Small intestine (tissue), 7 donors: ENCODE measurements around the gene NCKAP5. TPM values are rescaled to one million over a fixed set of nuclear protein-coding genes. Genes with fewer than 3 reads are reported as not detected.

Experiments
- DNase-seq, 2 donors: peaks; one replicate each; pipeline versions ENCODE4 v3.0.0 to v3.0.0-alpha.2; 2013
- FAIRE-seq: peaks from 2 replicates; lab custom pipeline; 2012; peaks lifted over from hg19 to GRCh38; lab: Jason Lieb, UNC
- H3K27ac ChIP-seq, 3 donors: one replicate each; pipeline ENCODE4 v1.5.1; 2013; ENCODE audit warnings: low read length in 2 of 3, mild to moderate bottlenecking in 2 of 3, control low read depth in 1 of 3, inconsistent platforms in 1 of 3, low read depth in 1 of 3, moderate library complexity in 1 of 3
- H3K27me3 ChIP-seq, 3 donors: one replicate each; pipeline ENCODE4 v1.6.1; 2013; ENCODE audit warnings: low read length in 3 of 3, inconsistent platforms in 1 of 3; ENCODE audit not compliant: control insufficient read depth in 3 of 3, insufficient read depth in 3 of 3
- H3K36me3 ChIP-seq, 3 donors: one replicate each; pipeline ENCODE4 v1.6.1; 2013; ENCODE audit warnings: low read length in 3 of 3, inconsistent platforms in 1 of 3, low read depth in 1 of 3, mild to moderate bottlenecking in 1 of 3, moderate library complexity in 1 of 3; ENCODE audit not compliant: control insufficient read depth in 3 of 3, insufficient read depth in 2 of 3
- H3K4me1 ChIP-seq, 3 donors: one replicate each; pipeline ENCODE4 v1.6.1; 2013; ENCODE audit warnings: low read length in 2 of 3, inconsistent platforms in 1 of 3, low read depth in 1 of 3, mild to moderate bottlenecking in 1 of 3, moderate library complexity in 1 of 3; ENCODE audit not compliant: control insufficient read depth in 3 of 3, insufficient read depth in 2 of 3
- H3K4me3 ChIP-seq, 3 donors: one replicate each; pipeline ENCODE4 v1.5.1; 2013; ENCODE audit warnings: low read length in 3 of 3, control low read depth in 1 of 3, inconsistent platforms in 1 of 3, low read depth in 1 of 3, mild to moderate bottlenecking in 1 of 3, moderate library complexity in 1 of 3
- H3K9me3 ChIP-seq, 2 donors: one replicate each; pipeline ENCODE4 v1.6.1; 2013; ENCODE audit warnings: low read depth in 1 of 2, low read length in 1 of 2; ENCODE audit not compliant: control insufficient read depth in 2 of 2, insufficient read depth in 1 of 2
- WGBS, 3 donors: extraction: QIAGEN DNeasy Blood & Tissue Kit; methylation state at CpG; one replicate each; pipeline ENCODE4 v1.1.7; 2013; 5-methylcytosine and 5-hydroxymethylcytosine counted together
- polyA plus RNA-seq, 4 donors: library from polyadenylated mRNA; stranded (reverse) in 3 of 4; unstranded in 1 of 4; fragments of 200-250 nt in 3 of 4; fragments of 120-200 nt in 1 of 4; gene quantifications; one replicate each; pipeline versions ENCODE4 v1.2.1 to v1.2.3, GENCODE V29; 2013
- donor health status: healthy with polysubstance abuse.
- donor health status: control.
- donor health status: control.
- donor health status: Bipolar disorder and iron deficiency.
- donor health status: healthy.

Gene NCKAP5
- polyA plus RNA-seq, 4 donors: 0.52 to 7.8 (median 6.5) TPM

DNA sequence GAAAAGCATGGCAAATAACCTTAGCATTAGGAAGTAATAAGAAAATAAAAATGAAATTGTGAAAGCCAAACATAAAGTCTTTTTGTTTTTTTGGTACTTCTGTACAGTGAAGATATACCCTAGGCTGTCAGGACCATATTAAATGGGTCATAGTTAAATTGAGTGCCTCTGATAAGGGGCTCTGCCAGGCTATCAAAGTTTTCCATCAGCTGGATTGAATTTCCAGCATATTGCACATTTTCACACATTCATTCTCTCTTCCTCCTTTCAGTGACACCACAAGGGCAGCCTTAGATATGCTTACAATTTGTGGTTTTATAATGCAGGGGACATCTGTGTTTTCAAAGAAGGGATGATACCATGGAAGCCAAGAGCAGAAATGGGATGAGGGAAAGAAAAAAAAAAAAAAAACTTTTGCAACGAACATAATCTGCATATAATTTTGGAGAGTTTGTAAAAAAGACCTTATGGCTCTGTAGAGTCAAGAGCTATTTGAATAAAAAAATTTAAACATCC, 789.0 kb downstream of the NCKAP5 start:
- 67 to 81% (median 69%) methylated on average over 1 of the region's 1 CpG for WGBS, 3 donors
- Histone ChIP-seq H3K27me3 (peaks cover 0 to 3% (median 0%) of the 10 kb centered on the region in 3 donors), H3K4me1 (peaks cover 0 to 5% (median 0%) of the 10 kb centered on the region in 3 donors), H3K27ac (no peak overlapping the region), H3K4me3 (no peak overlapping the region), H3K36me3 (peaks cover 0 to 4% (median 0%) of the 10 kb centered on the region in 3 donors), H3K9me3 (no peaks in the 10 kb centered on the region)
- FAIRE-seq: no peak
- DNase-seq: no peak

DNA sequence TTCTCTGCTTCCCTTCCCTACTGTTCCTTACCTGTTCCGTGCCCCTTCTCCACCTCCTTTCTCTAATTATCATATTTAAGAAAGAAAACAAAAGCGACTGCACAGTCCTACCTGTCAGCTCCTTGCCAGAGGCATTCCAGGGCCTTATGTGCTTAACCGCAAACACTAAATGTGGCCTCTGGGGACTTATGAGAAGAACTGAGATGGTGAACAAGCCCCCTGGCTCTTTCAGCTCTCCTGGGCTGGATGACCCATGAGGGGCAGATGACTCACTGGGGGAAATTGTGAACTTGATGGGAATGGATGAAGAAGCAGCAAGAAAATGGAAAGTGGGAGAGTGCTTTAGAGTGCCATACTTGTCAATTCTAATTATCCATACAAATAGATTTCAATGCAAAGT, 792.0 kb downstream of the NCKAP5 start:
- Histone ChIP-seq H3K9me3 (no peaks in the 10 kb centered on the region), H3K27ac (no peak overlapping the region), H3K27me3 (no peaks in the 10 kb centered on the region), H3K4me1 (peaks cover 0 to 5% (median 0%) of the 10 kb centered on the region in 3 donors), H3K36me3 (no peaks in the 10 kb centered on the region), H3K4me3 (no peak overlapping the region)
- WGBS, 3 donors: 61 to 89% (median 62%) methylated on average over 3 of the region's 3 CpGs
- DNase-seq: no peak
- no peak for FAIRE-seq

DNA sequence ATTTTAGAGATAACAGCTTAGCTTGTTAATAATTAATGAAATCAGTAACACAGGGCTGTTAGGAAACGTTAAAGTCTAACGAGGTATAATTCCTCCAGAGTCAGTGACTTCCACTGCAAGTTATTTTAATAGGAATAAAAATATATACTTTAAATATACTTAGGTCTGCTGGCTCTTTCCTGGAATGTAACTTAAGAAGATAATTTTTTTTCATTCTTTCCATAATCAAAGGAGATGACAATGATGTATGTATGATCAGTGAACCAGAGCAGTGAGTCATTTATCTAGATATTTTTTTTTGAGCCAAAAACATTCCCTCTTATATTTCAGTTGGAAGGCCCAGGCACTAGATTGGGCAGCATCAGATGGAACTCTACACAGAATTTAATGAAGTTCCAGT, 794.1 kb downstream of the NCKAP5 start:
- no peak for DNase-seq
- Histone ChIP-seq H3K4me3 (no peak overlapping the region), H3K9me3 (no peaks in the 10 kb centered on the region), H3K27me3 (no peaks in the 10 kb centered on the region), H3K27ac (no peak overlapping the region), H3K36me3 (no peaks in the 10 kb centered on the region), H3K4me1 (peaks cover 0 to 5% (median 0%) of the 10 kb centered on the region in 3 donors)
- no peak for FAIRE-seq
- WGBS, 3 donors: 12 to 46% (median 34%) methylated on average over 2 of the region's 2 CpGs

DNA sequence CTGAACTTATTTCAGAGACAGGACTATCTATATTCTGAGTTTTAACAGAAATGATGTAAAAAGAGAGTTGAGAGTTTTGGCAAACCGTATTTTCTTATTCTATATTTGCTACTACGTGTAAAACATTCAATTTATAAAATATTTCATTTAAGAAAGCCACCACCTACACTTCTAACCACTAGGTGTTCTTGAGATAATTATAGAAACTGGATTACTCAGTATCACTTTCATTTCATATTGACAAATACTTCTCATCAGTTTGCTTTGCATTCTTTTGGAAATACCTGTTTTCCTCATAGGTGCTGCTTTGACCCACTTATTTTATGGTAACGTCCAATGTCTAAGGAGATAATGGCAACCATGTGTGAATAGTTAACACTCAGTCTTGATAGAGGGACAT, 794.9 kb downstream of the NCKAP5 start:
- no peaks in the 10 kb centered on the region for H3K36me3 ChIP-seq
- WGBS, 3 donors: 73 to 78% (median 76%) methylated on average over 3 of the region's 3 CpGs
- peak in 1 of 2 donors; percentile 12 for DNase-seq
- no peak overlapping the region for H3K4me3 ChIP-seq
- no peaks in the 10 kb centered on the region for H3K27me3 ChIP-seq
- H3K27ac ChIP-seq: no peak overlapping the region
- FAIRE-seq: no peak
- H3K9me3 ChIP-seq: no peaks in the 10 kb centered on the region
- peaks cover 0 to 5% (median 0%) of the 10 kb centered on the region in 3 donors for H3K4me1 ChIP-seq

DNA sequence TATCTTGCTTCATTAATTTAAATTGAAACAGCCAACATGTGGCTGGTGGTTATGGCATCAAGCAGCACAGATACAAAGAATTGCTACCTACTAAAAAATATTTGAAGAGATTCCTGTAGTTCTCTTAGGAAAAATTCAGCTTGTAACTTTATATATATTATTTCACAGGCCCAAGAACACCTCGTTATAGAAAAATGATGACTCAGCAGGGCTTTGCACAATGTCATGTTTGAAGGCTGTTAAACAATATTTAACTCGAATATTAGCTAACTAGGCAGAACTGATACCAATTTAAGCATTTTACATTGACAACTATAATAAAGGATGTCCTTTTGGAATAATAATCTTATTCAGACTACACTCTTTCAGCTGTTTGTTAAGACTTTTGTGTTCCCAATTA, 795.9 kb downstream of the NCKAP5 start:
- no peaks in the 10 kb centered on the region for H3K9me3 ChIP-seq
- FAIRE-seq (no peak), DNase-seq (no peak)
- WGBS, 3 donors: 67 to 70% (median 70%) methylated on average over 2 of the region's 2 CpGs
- no peak overlapping the region for H3K27ac ChIP-seq
- H3K4me3 ChIP-seq: no peak overlapping the region
- peaks cover 0 to 5% (median 0%) of the 10 kb centered on the region in 3 donors for H3K4me1 ChIP-seq
- no peaks in the 10 kb centered on the region for H3K27me3 ChIP-seq
- no peaks in the 10 kb centered on the region for H3K36me3 ChIP-seq

DNA sequence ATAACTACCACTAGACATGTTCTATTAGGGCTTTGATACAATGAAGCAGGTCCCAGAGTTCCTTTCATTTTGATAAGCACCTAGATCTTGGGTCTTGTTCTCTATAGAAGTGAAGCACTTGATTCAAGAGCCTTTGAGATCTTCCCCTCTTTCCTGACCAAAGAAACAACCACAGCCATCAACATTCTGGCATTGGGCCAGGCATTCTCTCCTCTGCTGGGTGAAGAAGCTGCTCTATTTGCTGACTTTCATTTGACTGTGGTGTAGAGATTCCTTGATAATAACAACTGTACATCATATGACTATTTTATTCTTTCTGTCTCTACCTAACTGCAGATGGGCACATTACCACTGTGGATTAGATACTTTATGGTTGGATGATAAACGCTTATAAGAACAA, 801.7 kb downstream of the NCKAP5 start:
- Histone ChIP-seq H3K27me3 (no peaks in the 10 kb centered on the region), H3K4me1 (no peaks in the 10 kb centered on the region), H3K4me3 (no peak overlapping the region), H3K9me3 (no peaks in the 10 kb centered on the region), H3K36me3 (no peaks in the 10 kb centered on the region), H3K27ac (no peak overlapping the region)
- WGBS, 3 donors: 96 to 98% (median 97%) methylated on average over 1 of the region's 1 CpG
- DNase-seq (no peak), FAIRE-seq (no peak)

DNA sequence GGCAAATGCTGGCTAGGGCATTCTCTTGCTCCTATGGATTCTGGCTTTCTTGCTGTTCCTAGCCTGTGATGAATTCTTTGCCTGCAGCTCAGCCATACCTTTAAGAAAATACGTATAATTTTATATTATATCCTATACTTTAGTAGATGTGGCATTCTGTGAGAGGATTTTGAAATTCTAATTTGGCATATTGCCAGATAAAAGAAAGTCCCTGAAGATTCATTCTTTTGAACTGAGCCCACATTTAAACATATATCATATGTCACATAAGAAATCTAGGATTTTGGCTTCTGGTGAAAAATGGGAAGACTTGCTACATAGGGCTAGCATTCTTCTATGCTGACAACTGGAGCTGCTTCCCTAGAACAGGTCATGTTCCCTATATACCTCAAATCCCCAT, 806.8 kb downstream of the NCKAP5 start:
- FAIRE-seq (no peak), DNase-seq (no peak)
- Histone ChIP-seq H3K4me3 (no peak overlapping the region), H3K27me3 (no peaks in the 10 kb centered on the region), H3K4me1 (no peaks in the 10 kb centered on the region), H3K27ac (no peak overlapping the region), H3K9me3 (no peaks in the 10 kb centered on the region), H3K36me3 (no peaks in the 10 kb centered on the region)
- 81 to 95% (median 94%) methylated on average over 1 of the region's 1 CpG for WGBS, 3 donors

DNA sequence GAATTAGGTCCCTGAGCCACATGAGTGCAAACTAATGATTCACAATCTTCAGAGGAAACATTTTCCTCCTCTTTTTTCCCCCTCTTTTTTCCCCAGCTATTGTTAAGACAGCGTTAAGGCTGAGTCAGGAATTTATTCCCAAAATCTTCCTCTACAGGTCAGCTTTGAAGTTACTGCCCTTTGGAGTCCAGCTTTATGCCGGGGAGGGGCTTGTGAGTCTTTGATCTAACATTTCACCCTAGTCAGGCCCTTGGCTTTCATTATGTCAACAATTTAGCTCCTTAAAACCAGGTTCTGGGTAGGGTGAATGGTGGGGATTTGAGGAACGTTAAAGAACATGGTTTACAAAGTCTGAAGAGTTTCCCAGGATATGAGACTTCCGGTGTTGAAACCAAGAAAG, 807.3 kb downstream of the NCKAP5 start:
- Histone ChIP-seq H3K27me3 (no peaks in the 10 kb centered on the region), H3K27ac (no peak overlapping the region), H3K4me3 (no peak overlapping the region), H3K4me1 (no peaks in the 10 kb centered on the region), H3K36me3 (no peaks in the 10 kb centered on the region), H3K9me3 (no peaks in the 10 kb centered on the region)
- WGBS, 3 donors: 36 to 58% (median 43%) methylated on average over 4 of the region's 4 CpGs
- FAIRE-seq (no peak), DNase-seq (no peak)

DNA sequence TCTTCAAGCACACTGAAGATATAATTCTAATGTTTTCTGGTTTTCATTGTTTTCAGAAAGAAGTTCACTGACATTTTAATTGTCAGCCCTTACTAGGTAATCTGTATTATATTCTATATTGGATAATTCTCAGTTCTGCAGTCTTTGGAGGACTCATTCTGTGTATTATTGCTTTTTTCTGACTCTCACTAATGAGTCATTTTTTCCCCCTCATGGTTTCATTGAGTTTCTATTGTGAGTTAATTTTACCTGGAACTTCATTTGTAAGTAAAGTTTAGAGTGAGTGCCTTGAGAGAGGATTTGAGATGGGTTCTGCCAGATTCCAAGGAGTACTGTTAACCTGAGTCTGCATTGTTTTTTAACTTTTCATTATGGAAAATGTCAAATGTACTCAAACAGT, 807.9 kb downstream of the NCKAP5 start:
- no peak for FAIRE-seq
- H3K27ac ChIP-seq: no peak overlapping the region
- H3K9me3 ChIP-seq: no peaks in the 10 kb centered on the region
- H3K4me1 ChIP-seq: no peaks in the 10 kb centered on the region
- no peaks in the 10 kb centered on the region for H3K36me3 ChIP-seq
- no peak for DNase-seq
- no peaks in the 10 kb centered on the region for H3K27me3 ChIP-seq
- no peak overlapping the region for H3K4me3 ChIP-seq
